Measurements from ENCODE around the gene NOTO.

NOTO gene

GRCh38 chr2:73215254-73215653 lies 12.9 kb downstream of the NOTO start:
- TF ChIP-seq, protein P1, sequence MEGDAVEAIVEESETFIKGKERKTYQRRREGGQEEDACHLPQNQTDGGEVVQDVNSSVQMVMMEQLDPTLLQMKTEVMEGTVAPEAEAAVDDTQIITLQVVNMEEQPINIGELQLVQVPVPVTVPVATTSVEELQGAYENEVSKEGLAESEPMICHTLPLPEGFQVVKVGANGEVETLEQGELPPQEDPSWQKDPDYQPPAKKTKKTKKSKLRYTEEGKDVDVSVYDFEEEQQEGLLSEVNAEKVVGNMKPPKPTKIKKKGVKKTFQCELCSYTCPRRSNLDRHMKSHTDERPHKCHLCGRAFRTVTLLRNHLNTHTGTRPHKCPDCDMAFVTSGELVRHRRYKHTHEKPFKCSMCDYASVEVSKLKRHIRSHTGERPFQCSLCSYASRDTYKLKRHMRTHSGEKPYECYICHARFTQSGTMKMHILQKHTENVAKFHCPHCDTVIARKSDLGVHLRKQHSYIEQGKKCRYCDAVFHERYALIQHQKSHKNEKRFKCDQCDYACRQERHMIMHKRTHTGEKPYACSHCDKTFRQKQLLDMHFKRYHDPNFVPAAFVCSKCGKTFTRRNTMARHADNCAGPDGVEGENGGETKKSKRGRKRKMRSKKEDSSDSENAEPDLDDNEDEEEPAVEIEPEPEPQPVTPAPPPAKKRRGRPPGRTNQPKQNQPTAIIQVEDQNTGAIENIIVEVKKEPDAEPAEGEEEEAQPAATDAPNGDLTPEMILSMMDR (IDR thresholded peaks at IDR 0.05; ENCODE audit: low read depth, low read length): no peak
- peak overlapping the region; percentile 78 for H3K4me3 ChIP-seq (ENCODE audit: low read depth, low read length)

DNA sequence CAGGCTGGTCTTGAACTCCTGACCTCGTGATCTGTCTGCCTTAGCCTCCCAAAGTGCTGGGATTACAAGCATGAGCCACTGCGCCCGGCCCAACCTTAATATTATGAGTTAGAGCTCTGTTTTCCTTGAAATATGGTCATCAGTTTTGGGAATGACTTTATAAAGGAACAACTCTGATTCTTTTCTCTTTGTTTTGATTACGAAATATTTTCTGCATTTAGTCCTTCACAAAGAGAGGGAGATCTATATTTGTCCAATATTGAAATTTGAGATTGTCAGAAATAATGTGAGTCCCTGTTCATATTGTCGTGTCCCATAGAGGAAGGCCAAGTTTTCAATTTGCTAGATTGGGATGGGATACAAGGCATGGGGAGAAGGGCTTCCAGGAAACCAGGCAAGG lies 14.8 kb downstream of the NOTO start:
- no peak overlapping the region for H3K4me3 ChIP-seq (ENCODE audit: low read depth, low read length)
- TF ChIP-seq, protein P1 (IDR thresholded peaks at IDR 0.05; ENCODE audit: low read depth, low read length): no peak

- no peak overlapping the region for H3K4me3 ChIP-seq (ENCODE audit: low read depth, low read length)
- TF ChIP-seq, protein P1 (IDR thresholded peaks at IDR 0.05; ENCODE audit: low read depth, low read length): no peak
Measured at GRCh38 chr2:73217826-73218225, 15.5 kb downstream of the NOTO start.

DNA sequence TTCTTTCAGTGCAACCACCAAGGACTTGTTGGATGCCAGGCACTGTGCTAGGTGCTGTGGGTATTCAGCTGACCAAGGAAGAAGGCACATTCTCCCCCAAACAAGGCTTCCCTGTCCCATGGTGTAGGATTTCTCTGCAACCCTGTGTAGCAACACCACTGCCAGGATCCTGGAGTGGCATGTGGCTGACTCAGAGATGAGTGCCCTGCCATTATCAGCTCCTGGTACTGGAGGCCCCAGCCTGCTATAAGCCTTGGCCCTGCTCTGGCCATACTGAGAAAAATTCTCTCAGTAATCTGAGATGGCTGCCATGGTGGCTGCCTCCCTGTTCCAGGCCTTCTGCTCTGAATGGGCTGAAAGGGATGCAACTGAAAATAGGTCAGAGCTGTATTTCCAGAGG lies 15.9 kb downstream of the NOTO start:
- TF ChIP-seq, protein P1 (IDR thresholded peaks at IDR 0.05; ENCODE audit: low read depth, low read length): no peak

GRCh38 chr2:73223821-73224220 lies 21.4 kb downstream of the NOTO start:
- TF ChIP-seq, protein P1 (IDR thresholded peaks at IDR 0.05; ENCODE audit: low read depth, low read length): no peak

More for the DNA sequence above, 15.9 kb downstream of the NOTO start:
- H3K4me3 ChIP-seq (ENCODE audit: low read depth, low read length): no peak overlapping the region

GRCh38 chr2:73225513-73226360 lies 23.4 kb downstream of the NOTO start:
- TF ChIP-seq, protein P1 (IDR thresholded peaks at IDR 0.05; ENCODE audit: low read depth, low read length): no peak
- H3K4me3 ChIP-seq (ENCODE audit: low read depth, low read length): no peak overlapping the region

More at GRCh38 chr2:73223821-73224220, 21.4 kb downstream of the NOTO start:
- H3K4me3 ChIP-seq (ENCODE audit: low read depth, low read length): no peak overlapping the region

DNA sequence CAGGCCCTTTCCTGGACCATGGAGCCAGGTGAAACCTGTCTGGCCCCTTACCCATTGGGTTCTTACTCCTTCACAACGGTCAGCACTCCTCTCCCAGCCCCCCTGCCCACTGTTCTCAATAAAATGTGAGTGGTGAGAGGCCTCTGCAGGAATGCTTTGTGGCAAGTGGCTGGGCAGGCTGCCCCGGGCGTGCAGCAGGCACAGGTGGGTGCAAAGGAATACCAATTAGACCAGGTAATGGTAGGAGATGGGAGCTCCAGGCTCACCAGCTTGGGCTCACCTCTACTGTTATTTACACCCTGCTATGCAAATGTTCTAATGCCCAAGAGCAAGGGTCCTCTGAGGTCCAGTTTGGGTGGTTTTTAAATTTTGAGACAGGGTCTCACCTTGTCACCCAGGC lies 24.7 kb downstream of the NOTO start:
- TF ChIP-seq, protein P1 (IDR thresholded peaks at IDR 0.05; ENCODE audit: low read depth, low read length): no peak
- H3K4me3 ChIP-seq (ENCODE audit: low read depth, low read length): no peak overlapping the region

Data from WI38 (cell line).